ENCODE data around the gene PFDN1.

Gene PFDN1

DNA sequence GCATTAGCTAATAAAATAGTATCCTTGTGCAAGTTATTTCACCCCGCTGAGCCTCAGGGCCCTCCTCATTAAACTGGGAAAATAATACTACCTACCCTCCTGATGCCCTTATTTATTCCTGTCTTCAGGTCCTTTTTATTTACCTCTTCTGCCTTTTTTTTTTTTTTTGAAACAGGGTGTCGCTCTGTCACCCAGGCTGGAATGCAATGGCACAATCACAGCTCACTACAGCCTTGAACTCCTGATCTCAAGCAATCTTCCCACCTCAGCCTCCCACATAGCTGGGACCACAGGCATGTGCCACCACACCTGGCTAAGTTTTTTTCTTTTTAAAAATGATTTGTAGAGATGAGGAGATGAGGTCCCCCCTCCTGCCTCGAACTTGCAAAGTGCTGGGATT, 22.6 kb upstream of the PFDN1 start:
- H3K4me3 ChIP-seq (replicated peaks; ENCODE audit: low read depth, low read length) = no peak overlapping the region
- TF ChIP-seq, protein P1, sequence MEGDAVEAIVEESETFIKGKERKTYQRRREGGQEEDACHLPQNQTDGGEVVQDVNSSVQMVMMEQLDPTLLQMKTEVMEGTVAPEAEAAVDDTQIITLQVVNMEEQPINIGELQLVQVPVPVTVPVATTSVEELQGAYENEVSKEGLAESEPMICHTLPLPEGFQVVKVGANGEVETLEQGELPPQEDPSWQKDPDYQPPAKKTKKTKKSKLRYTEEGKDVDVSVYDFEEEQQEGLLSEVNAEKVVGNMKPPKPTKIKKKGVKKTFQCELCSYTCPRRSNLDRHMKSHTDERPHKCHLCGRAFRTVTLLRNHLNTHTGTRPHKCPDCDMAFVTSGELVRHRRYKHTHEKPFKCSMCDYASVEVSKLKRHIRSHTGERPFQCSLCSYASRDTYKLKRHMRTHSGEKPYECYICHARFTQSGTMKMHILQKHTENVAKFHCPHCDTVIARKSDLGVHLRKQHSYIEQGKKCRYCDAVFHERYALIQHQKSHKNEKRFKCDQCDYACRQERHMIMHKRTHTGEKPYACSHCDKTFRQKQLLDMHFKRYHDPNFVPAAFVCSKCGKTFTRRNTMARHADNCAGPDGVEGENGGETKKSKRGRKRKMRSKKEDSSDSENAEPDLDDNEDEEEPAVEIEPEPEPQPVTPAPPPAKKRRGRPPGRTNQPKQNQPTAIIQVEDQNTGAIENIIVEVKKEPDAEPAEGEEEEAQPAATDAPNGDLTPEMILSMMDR (IDR thresholded peaks at IDR 0.05; ENCODE audit: insufficient read depth, low read length, poor library complexity, severe bottlenecking) = no peak

DNA sequence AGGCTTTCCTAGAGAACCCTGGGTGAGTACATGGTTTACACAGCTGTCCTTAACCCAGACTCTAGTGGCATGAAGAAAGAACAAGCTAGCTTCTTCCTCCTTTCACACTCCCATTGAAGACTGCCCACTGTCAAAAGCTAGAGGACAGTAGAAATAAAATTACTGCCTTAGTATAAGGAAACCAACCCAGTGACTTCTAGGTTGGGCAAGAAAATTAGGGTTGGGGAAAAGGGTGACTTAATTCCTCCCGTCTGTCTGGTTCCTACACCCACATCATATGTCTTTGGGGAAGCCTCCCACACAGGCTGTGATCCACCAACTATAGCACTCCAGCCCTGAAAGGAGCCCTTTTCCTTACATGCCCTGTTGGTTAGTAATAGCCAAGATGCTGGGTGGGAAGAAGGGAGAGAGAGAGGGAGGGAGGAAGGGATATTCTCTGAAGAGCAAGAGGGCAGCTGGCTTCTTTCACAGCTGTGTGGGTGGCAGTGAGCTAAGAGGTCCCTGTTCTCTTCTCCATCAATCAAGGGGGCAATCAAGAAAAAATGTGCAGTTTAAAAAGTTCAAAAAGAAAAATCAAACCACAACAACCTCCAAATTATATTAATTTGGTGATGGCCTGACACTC, 21.8 kb upstream of the PFDN1 start:
- no peaks in the 10 kb centered on the region for H3K36me3 ChIP-seq (ENCODE audit: control insufficient read depth, insufficient read depth, low read length)
- DNase-seq (ENCODE audit: extremely low read depth, insufficient read length) = no peak
- TF ChIP-seq, protein P1 (IDR thresholded peaks at IDR 0.05; ENCODE audit: insufficient read depth, low read length, poor library complexity, severe bottlenecking) = no peak
- no peak overlapping the region for H3K4me3 ChIP-seq (replicated peaks; ENCODE audit: low read depth, low read length)
- no peaks in the 10 kb centered on the region for H3K27me3 ChIP-seq (replicated peaks; ENCODE audit: control insufficient read depth, insufficient read depth, low read length)

More for the DNA sequence above, 22.6 kb upstream of the PFDN1 start:
- H3K27me3 ChIP-seq (replicated peaks; ENCODE audit: control insufficient read depth, insufficient read depth, low read length) = no peaks in the 10 kb centered on the region
- H3K36me3 ChIP-seq (ENCODE audit: control insufficient read depth, insufficient read depth, low read length) = no peaks in the 10 kb centered on the region
- no peak for DNase-seq (ENCODE audit: extremely low read depth, insufficient read length)

GRCh38 chr5:140324041-140324600, 21.2 kb upstream of the PFDN1 start:
- no peaks in the 10 kb centered on the region for H3K36me3 ChIP-seq (ENCODE audit: control insufficient read depth, insufficient read depth, low read length)
- TF ChIP-seq, protein P1 (IDR thresholded peaks at IDR 0.05; ENCODE audit: insufficient read depth, low read length, poor library complexity, severe bottlenecking) = no peak
- DNase-seq (ENCODE audit: extremely low read depth, insufficient read length) = no peak
- H3K4me3 ChIP-seq (replicated peaks; ENCODE audit: low read depth, low read length) = no peak overlapping the region
- no peaks in the 10 kb centered on the region for H3K27me3 ChIP-seq (replicated peaks; ENCODE audit: control insufficient read depth, insufficient read depth, low read length)

GRCh38 chr5:140322751-140323731, 20.1 kb upstream of the PFDN1 start:
- Histone ChIP-seq H3K27me3 (replicated peaks; ENCODE audit: control insufficient read depth, insufficient read depth, low read length) (no peaks in the 10 kb centered on the region), H3K4me3 (replicated peaks; ENCODE audit: low read depth, low read length) (no peak overlapping the region), H3K36me3 (ENCODE audit: control insufficient read depth, insufficient read depth, low read length) (no peaks in the 10 kb centered on the region)
- TF ChIP-seq, protein P1 (IDR thresholded peaks at IDR 0.05; ENCODE audit: insufficient read depth, low read length, poor library complexity, severe bottlenecking) = no peak
- no peak for DNase-seq (ENCODE audit: extremely low read depth, insufficient read length)

- H3K4me3 ChIP-seq (replicated peaks; ENCODE audit: low read depth, low read length) = no peak overlapping the region
- no peaks in the 10 kb centered on the region for H3K27me3 ChIP-seq (replicated peaks; ENCODE audit: control insufficient read depth, insufficient read depth, low read length)
- no peaks in the 10 kb centered on the region for H3K36me3 ChIP-seq (ENCODE audit: control insufficient read depth, insufficient read depth, low read length)
- TF ChIP-seq, protein P1 (IDR thresholded peaks at IDR 0.05; ENCODE audit: insufficient read depth, low read length, poor library complexity, severe bottlenecking) = no peak
- DNase-seq (ENCODE audit: extremely low read depth, insufficient read length) = no peak
These were observed 18.9 kb upstream of the PFDN1 start for GRCh38 chr5:140321796-140322195.

Data from GM06990 (cell line).